Common myeloid progenitor, CD34-positive (primary cell): ENCODE data around the gene TAS2R39. TPM values are rescaled to one million over a fixed set of nuclear protein-coding genes. Genes with fewer than 3 reads are reported as not detected.
"Not testable (repeated sequence)": the region's sequence is repeated elsewhere in the genome, so short reads cannot be mapped to it uniquely, and the experiment has no call there.

Experiments
- CTCF ChIA-PET: fragments of 350-600 bp; sonication (Branson Sonifier 250); formaldehyde crosslinking; loops from one replicate; lab custom pipeline; 2021; ENCODE audit warnings: antibody characterized with exemption; lab: Charles Lee
- POLR2A ChIA-PET: fragments of 350-600 bp; sonication (Branson Sonifier 250); formaldehyde crosslinking; loops from one replicate; lab custom pipeline; 2021; ENCODE audit warnings: antibody characterized with exemption; lab: Charles Lee
- DNase-seq, 3 donors: peaks; one replicate each; pipeline versions ENCODE4 v3.0.0 to v3.0.0-alpha.2; 2013
- H3K27ac ChIP-seq, 2 experiments: 1 replicate in 1 of 2; 2 replicates in 1 of 2; pipeline ENCODE4 v1.7.0; 2013; ENCODE audit warnings: inconsistent platforms in 2 of 2, low read length in 2 of 2, mild to moderate bottlenecking in 2 of 2, low read depth in 1 of 2, moderate library complexity in 1 of 2; ENCODE audit not compliant: severe bottlenecking in 2 of 2, insufficient read depth in 1 of 2, poor library complexity in 1 of 2
- H3K27me3 ChIP-seq, 5 experiments: replicated peaks in 2 of 5; 1 replicate in 3 of 5; 2 replicates in 2 of 5; pipeline versions ENCODE4 v1.6.1 to v1.7.0; 2013; ENCODE audit warnings: low read length in 4 of 5, mild to moderate bottlenecking in 2 of 5, moderate library complexity in 2 of 5, inconsistent platforms in 1 of 5; ENCODE audit not compliant: insufficient read depth in 5 of 5, control insufficient read depth in 4 of 5
- H3K36me3 ChIP-seq, 4 experiments: 1 replicate in 2 of 4; 2 replicates in 2 of 4; pipeline versions ENCODE4 v1.6.1 to v1.7.0; 2013; ENCODE audit warnings: low read length in 3 of 4, control low read depth in 1 of 4, mild to moderate bottlenecking in 1 of 4; ENCODE audit not compliant: control insufficient read depth in 4 of 4, insufficient read depth in 4 of 4
- H3K4me1 ChIP-seq, 4 experiments: 1 replicate in 3 of 4; 2 replicates in 1 of 4; pipeline versions ENCODE4 v1.6.1 to v1.7.1; 2013; ENCODE audit warnings: low read length in 3 of 4, mild to moderate bottlenecking in 3 of 4, control low read depth in 1 of 4, inconsistent platforms in 1 of 4, moderate library complexity in 1 of 4; ENCODE audit not compliant: control insufficient read depth in 4 of 4, insufficient read depth in 4 of 4; ENCODE audit errors: control extremely low read depth in 1 of 4
- H3K4me3 ChIP-seq, 7 experiments: 1 replicate in 4 of 7; 2 replicates in 3 of 7; pipeline versions ENCODE4 v1.5.1 to v1.7.0; 2013; ENCODE audit warnings: mild to moderate bottlenecking in 7 of 7, low read length in 6 of 7, moderate library complexity in 6 of 7, inconsistent platforms in 2 of 7, low read depth in 2 of 7, control low read depth in 1 of 7; ENCODE audit not compliant: insufficient read depth in 4 of 7, control insufficient read depth in 1 of 7; ENCODE audit errors: extremely low read depth in 1 of 7
- H3K9me3 ChIP-seq, 5 experiments: 1 replicate in 4 of 5; 2 replicates in 1 of 5; pipeline versions ENCODE4 v1.6.1 to v1.7.1; 2013; ENCODE audit warnings: low read length in 4 of 5, mild to moderate bottlenecking in 2 of 5, inconsistent platforms in 1 of 5, low read depth in 1 of 5, moderate library complexity in 1 of 5; ENCODE audit not compliant: control insufficient read depth in 4 of 5, insufficient read depth in 2 of 5; ENCODE audit errors: control extremely low read depth in 1 of 5
- WGBS: methylation state at CpG from one replicate; pipeline ENCODE4 v1.1.5; 2013; ENCODE audit not compliant: insufficient coverage; 5-methylcytosine and 5-hydroxymethylcytosine counted together
- polyA plus RNA-seq: library from polyadenylated mRNA; unstranded; fragments of 120-200 nt; gene quantifications from one replicate; pipeline ENCODE4 v1.2.1, GENCODE V29; 2013

Gene TAS2R39
- not detected for polyA plus RNA-seq

DNA sequence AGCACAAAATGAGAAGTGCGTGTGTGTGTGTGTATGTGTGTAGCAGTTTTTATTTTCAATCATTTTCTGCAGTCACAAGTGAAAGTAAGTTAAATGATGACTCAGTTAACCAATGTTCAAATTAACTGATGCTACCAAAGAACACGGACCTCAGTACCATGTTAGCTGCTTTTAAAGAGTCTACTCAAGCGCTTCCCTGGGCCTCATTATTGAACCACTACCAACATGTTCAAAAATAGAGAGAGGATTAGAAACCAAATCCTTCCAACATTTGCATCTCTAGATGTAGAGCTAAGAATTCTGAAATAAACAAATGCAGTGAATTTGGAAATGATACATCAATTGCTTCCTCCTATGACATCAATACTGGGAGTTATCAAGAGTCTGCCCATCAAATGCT, at the start of gene TAS2R39:
TSS of gene TAS2R39 (plus strand) at position 396 of the 400 bp plus-strand sequence. CDS start at position 396, 0 bp downstream.
- ChIA-PET CTCF (no interaction called here), POLR2A (interaction anchor here (0.7 kb wide), 1 partner anchor 186 kb away, joined by 4 read pairs; no protein-coding TSS in a partner anchor)

DNA sequence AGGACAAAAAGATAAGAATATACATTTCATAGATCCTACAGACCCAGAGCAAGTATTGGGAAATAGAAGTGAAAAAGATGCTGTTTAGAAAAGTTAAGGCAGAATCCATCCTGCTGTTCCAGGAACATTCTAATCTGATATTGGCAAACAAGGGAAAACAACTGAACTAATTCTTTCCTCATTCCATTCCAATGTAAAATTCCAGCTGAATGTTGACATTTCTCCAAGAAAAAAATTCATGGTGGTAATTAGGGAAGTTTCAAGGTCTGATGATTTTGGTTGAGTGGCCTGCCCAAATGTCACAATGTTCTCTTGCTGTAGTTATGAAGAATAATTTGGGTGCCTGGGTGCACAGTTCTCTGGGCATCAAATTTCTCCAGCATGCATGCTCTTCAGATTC, 36.1 kb upstream of the TAS2R39 start:
- POLR2A ChIA-PET, result no interaction called here
- Histone ChIP-seq H3K4me1 (no peaks in the 10 kb centered on the region), H3K36me3 (no peaks in the 10 kb centered on the region)

More for the DNA sequence above, at the start of gene TAS2R39:
- no peak for DNase-seq
- WGBS, result no CpG with 5 or more reads among the region's 3 CpGs
- no peaks in the 10 kb centered on the region for H3K36me3 ChIP-seq
- no peak within 1 kb of the TSS for H3K4me3 ChIP-seq
- H3K27ac ChIP-seq, result no peak within 1 kb of the TSS
- peaks cover 0 to 7% (median 3%) of the 10 kb centered on the region in 5 experiments for H3K9me3 ChIP-seq
- no peaks in the 10 kb centered on the region for H3K4me1 ChIP-seq
- H3K27me3 ChIP-seq, result no peaks in the 10 kb centered on the region

DNA sequence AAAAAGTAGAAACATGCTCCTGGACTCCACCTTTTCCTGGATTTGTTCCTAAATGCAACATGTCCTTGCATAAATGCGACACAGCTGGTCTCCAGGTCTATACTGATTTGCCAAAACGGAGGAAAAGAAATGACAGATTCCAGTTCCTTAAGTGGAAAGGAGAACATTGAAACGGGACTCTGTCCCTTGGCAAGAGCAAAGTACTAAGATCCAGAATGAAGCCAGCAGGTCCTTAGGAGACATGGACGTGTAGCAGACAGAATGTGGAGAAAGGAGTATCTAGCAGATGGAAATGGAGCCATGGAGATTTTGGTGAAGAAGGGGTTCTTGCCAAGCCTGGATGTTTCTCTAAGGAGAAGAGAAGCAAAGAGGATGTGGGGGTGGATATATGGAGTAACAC, 35.2 kb upstream of the TAS2R39 start:
- WGBS, result 94% methylated on average over 4 of the region's 4 CpGs
- Histone ChIP-seq H3K9me3 (peaks cover 0 to 2% (median 0%) of the 10 kb centered on the region in 5 experiments), H3K4me3 (no peak overlapping the region), H3K27ac (no peak overlapping the region), H3K4me1 (no peaks in the 10 kb centered on the region), H3K27me3 (peaks cover 0 to 3% (median 0%) of the 10 kb centered on the region in 5 experiments), H3K36me3 (no peaks in the 10 kb centered on the region)
- DNase-seq, result no peak
- ChIA-PET CTCF (no interaction called here), POLR2A (no interaction called here)

More for the DNA sequence above, 36.1 kb upstream of the TAS2R39 start:
- CTCF ChIA-PET, result no interaction called here
- no peak overlapping the region for H3K27ac ChIP-seq
- no peak for DNase-seq
- peaks cover 0 to 3% (median 0%) of the 10 kb centered on the region in 5 experiments for H3K27me3 ChIP-seq
- H3K9me3 ChIP-seq, result peaks cover 0 to 2% (median 0%) of the 10 kb centered on the region in 5 experiments
- no peak overlapping the region for H3K4me3 ChIP-seq

DNA sequence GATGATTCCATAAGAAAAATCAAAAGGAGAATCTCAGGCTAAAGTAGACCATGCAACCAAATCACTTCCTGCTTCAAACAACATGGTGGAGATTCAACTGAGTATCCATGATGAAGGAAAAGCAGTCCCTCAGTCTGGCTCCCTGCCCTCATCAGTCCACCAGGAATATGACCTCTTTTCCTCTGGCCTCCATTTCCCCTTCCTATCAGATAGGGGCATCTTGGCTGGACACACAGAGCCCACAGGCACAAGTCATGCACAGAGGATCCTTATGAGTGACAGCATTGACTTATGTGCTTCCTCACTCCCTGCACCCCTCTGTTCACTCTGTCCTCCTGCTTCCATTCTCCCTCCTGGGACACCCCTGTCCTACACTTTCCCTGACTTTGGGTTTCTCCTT, 34.6 kb upstream of the TAS2R39 start:
- Histone ChIP-seq H3K4me3 (no peak overlapping the region), H3K27me3 (peaks cover 0 to 3% (median 0%) of the 10 kb centered on the region in 5 experiments), H3K36me3 (no peaks in the 10 kb centered on the region), H3K4me1 (no peaks in the 10 kb centered on the region), H3K9me3 (peaks cover 0 to 2% (median 0%) of the 10 kb centered on the region in 5 experiments), H3K27ac (no peak overlapping the region)
- DNase-seq, result no peak
- ChIA-PET CTCF (no interaction called here), POLR2A (no interaction called here)

DNA sequence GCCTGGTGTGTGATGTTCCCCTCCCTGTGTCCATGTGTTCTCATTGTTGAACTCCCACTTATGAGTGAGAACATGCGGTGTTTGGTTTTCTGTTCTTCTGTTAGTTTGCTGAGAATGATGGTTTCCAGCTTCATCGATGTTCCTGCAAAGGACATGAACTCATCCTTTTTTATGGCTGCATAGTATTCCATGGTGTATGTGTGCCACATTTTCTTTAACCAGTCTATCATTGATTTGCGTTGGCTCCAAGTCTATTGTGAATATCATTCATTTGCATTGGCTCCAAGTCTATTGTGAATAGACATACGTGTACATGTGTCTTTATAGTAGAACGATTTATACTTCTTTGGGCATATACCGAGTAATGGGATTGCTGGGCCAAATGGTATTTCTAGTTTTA, 32.5 kb upstream of the TAS2R39 start:
- H3K27ac ChIP-seq, H3K9me3 ChIP-seq, POLR2A ChIA-PET, DNase-seq, H3K36me3 ChIP-seq, H3K27me3 ChIP-seq, CTCF ChIA-PET, H3K4me3 ChIP-seq, H3K4me1 ChIP-seq: not testable (repeated sequence)
- WGBS, result 100% methylated on average over 5 of the region's 6 CpGs

DNA sequence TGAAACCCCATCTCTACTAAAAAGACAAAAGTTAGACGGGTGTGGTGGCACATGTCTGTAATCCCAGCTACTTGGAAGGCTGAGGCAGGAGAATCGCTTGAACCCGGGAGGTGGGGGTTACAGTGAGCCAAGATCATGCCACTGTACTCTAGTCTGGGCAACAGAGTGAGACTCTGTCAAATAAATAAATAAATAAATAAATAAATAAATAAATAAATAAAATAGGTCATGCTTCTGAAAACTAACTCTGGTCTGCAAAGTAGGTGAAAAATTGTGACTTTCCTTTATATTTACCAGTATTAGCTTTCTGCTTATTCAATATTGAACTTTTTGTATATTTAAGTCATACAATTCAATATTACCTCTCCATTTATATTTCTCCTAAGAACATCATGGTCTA, 24.6 kb upstream of the TAS2R39 start:
- POLR2A ChIA-PET, H3K36me3 ChIP-seq, H3K9me3 ChIP-seq, H3K4me1 ChIP-seq, H3K4me3 ChIP-seq, H3K27me3 ChIP-seq, DNase-seq, H3K27ac ChIP-seq: not testable (repeated sequence)
- CTCF ChIA-PET, result interaction anchor here (1.4 kb wide), 1 partner anchor 278 kb away, joined by 3 read pairs; no protein-coding TSS in a partner anchor
- WGBS, result 100% methylated on average over 1 of the region's 3 CpGs

DNA sequence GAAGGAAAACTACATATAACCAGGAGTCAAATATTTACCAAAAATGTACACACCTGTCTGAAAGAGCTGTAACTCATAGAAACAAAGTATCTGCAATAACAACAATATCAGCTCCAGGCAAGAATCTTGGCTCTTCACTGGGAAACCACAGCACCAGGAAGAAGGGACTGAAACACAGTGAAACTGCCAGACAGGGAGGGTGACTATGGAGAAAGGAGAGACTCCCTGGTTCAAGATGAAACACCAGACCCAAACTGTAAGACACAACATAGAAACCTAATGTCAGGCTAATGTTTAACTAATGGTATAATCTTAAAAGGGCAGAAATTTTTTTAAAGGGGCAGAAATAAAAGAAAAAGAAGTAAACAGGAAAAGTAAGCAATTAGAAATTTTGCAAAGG, 11.5 kb upstream of the TAS2R39 start:
- H3K36me3 ChIP-seq, result no peaks in the 10 kb centered on the region
- no peaks in the 10 kb centered on the region for H3K4me1 ChIP-seq
- peaks cover 0 to 3% (median 2%) of the 10 kb centered on the region in 5 experiments for H3K9me3 ChIP-seq
- H3K27me3 ChIP-seq, result no peaks in the 10 kb centered on the region
- ChIA-PET CTCF (interaction anchor here (0.7 kb wide), 1 partner anchor 245 kb away, joined by 3 read pairs; no protein-coding TSS in a partner anchor), POLR2A (no interaction called here)
- H3K27ac ChIP-seq, result no peak overlapping the region
- DNase-seq, result no peak
- H3K4me3 ChIP-seq, result no peak overlapping the region
